ENCODE data around the gene SSNA1.

SSNA1 gene

DNA sequence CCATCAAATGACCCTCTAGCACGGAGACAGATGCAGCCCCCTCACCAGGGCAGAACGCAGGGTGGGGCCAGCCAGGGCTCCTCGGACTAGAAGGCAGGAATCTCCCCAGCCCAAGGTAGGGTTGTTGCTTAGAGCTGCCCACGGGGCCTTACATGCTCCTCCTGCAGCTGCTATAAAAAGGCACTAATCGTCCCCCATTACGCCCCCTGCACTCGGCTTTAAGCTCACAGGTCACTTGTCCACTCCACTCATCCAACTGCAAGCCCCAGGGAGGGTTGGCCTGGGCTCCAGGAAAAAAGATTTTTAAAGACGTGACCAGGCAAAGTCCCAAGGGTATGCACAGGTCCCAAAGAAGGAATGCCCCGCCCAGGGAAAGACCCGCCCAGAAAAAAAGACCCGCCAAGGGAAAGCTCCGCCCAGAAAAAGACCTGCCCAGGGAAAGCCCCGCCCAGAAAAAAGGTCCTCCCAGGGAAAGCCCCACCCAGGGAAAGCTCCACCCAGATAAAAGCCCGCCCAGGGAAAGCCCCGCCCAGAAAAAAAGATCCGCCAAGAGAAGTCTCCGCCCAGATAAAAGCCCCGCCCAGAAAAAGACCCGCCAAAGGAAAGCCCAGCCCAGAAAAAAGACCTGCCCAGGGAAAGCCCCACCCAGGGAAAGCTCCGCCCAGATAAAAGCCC is 38.4 kb upstream of the SSNA1 start:
- WGBS, 2 donors (ENCODE audit: extremely low coverage in 2 of 2, insufficient read length in 2 of 2, insufficient replicate concordance in 1 of 2) = no CpG with 5 or more reads among the region's 20 CpGs
- Histone ChIP-seq H3K4me2 (ENCODE audit: insufficient read depth, low read length, poor library complexity, severe bottlenecking) (no peak overlapping the region), H3K23ac (ENCODE audit: low read depth, low read length, poor library complexity) (peak overlapping the region; percentile 80), H2AK5ac (ENCODE audit: low read depth, low read length) (no peak overlapping the region), H3K18ac (ENCODE audit: low read length) (no peak overlapping the region), H2BK15ac (ENCODE audit: low read length) (no peak overlapping the region), H4K91ac (ENCODE audit: low read depth, low read length, poor library complexity) (no peak overlapping the region), H3K27ac (replicated peaks; ENCODE audit: low read length) (no peak overlapping the region), H3K9me3 (replicated peaks in 1 of 2; ENCODE audit: control insufficient read depth in 2 of 2, insufficient read depth in 1 of 2, low read depth in 1 of 2, low read length in 2 of 2) (peaks cover 0 to 12% of the 10 kb centered on the region in 2 donors), H3K4me1 (ENCODE audit: control insufficient read depth in 2 of 2, insufficient read depth in 1 of 2, low read depth in 1 of 2, low read length in 2 of 2) (no peaks in the 10 kb centered on the region), H4K8ac (ENCODE audit: low read depth, low read length) (no peak overlapping the region), H3K27me3 (ENCODE audit: control insufficient read depth in 3 of 3, insufficient read depth in 3 of 3, low read depth in 1 of 3, low read length in 3 of 3) (peaks cover 0 to 45% (median 10%) of the 10 kb centered on the region in 3 experiments), H2BK120ac (ENCODE audit: low read depth, low read length) (no peak overlapping the region), H3K4me3 (ENCODE audit: low read length in 2 of 2) (no peak overlapping the region), H3K4ac (ENCODE audit: low read length) (no peak overlapping the region), H2BK5ac (ENCODE audit: low read length) (no peak overlapping the region), H3K9ac (ENCODE audit: low read depth, low read length, poor library complexity) (no peak overlapping the region), H3K14ac (ENCODE audit: low read length) (no peak overlapping the region), H2AFZ (ENCODE audit: low read length) (no peak overlapping the region), H2BK12ac (ENCODE audit: low read length) (no peak overlapping the region), H3K79me1 (ENCODE audit: low read depth, low read length) (peaks cover 2% of the 10 kb centered on the region), H3K36me3 (replicated peaks in 1 of 2; ENCODE audit: control insufficient read depth in 2 of 2, insufficient read depth in 2 of 2, low read length in 2 of 2) (peaks cover 0 to 2% of the 10 kb centered on the region in 2 donors)
- DNase-seq (ENCODE audit: low spot score) = no peak

- no CpG with 5 or more reads among the region's 34 CpGs for WGBS, 2 donors (ENCODE audit: extremely low coverage in 2 of 2, insufficient read length in 2 of 2, insufficient replicate concordance in 1 of 2)
- H3K27me3 ChIP-seq (ENCODE audit: control insufficient read depth in 3 of 3, insufficient read depth in 3 of 3, low read depth in 1 of 3, low read length in 3 of 3) = peaks cover 0 to 49% (median 15%) of the 10 kb centered on the region in 3 experiments
- H3K14ac ChIP-seq (ENCODE audit: low read length) = no peak overlapping the region
- DNase-seq (ENCODE audit: low spot score) = no peak
- no peak overlapping the region for H3K4me3 ChIP-seq (ENCODE audit: low read length in 2 of 2)
- H3K23ac ChIP-seq (ENCODE audit: low read depth, low read length, poor library complexity) = no peak overlapping the region
- no peak overlapping the region for H2BK5ac ChIP-seq (ENCODE audit: low read length)
- peaks cover 2% of the 10 kb centered on the region for H3K79me1 ChIP-seq (ENCODE audit: low read depth, low read length)
- no peak overlapping the region for H3K18ac ChIP-seq (ENCODE audit: low read length)
- no peak overlapping the region for H2AFZ ChIP-seq (ENCODE audit: low read length)
- peaks cover 0 to 2% of the 10 kb centered on the region in 2 donors for H3K36me3 ChIP-seq (replicated peaks in 1 of 2; ENCODE audit: control insufficient read depth in 2 of 2, insufficient read depth in 2 of 2, low read length in 2 of 2)
- no peak overlapping the region for H2BK15ac ChIP-seq (ENCODE audit: low read length)
- no peak overlapping the region for H3K4ac ChIP-seq (ENCODE audit: low read length)
- H3K9me3 ChIP-seq (replicated peaks in 1 of 2; ENCODE audit: control insufficient read depth in 2 of 2, insufficient read depth in 1 of 2, low read depth in 1 of 2, low read length in 2 of 2) = peaks cover 0 to 12% of the 10 kb centered on the region in 2 donors
- no peak overlapping the region for H4K8ac ChIP-seq (ENCODE audit: low read depth, low read length)
- H3K4me1 ChIP-seq (ENCODE audit: control insufficient read depth in 2 of 2, insufficient read depth in 1 of 2, low read depth in 1 of 2, low read length in 2 of 2) = no peaks in the 10 kb centered on the region
- no peak overlapping the region for H3K27ac ChIP-seq (replicated peaks; ENCODE audit: low read length)
- H2AK5ac ChIP-seq (ENCODE audit: low read depth, low read length) = no peak overlapping the region
- no peak overlapping the region for H2BK12ac ChIP-seq (ENCODE audit: low read length)
- H4K91ac ChIP-seq (ENCODE audit: low read depth, low read length, poor library complexity) = no peak overlapping the region
- no peak overlapping the region for H3K4me2 ChIP-seq (ENCODE audit: insufficient read depth, low read length, poor library complexity, severe bottlenecking)
- H3K9ac ChIP-seq (ENCODE audit: low read depth, low read length, poor library complexity) = no peak overlapping the region
- no peak overlapping the region for H2BK120ac ChIP-seq (ENCODE audit: low read depth, low read length)
These were observed 37.6 kb upstream of the SSNA1 start for GRCh38 chr9:137150617-137151457.

GRCh38 chr9:137152844-137153405 is 35.6 kb upstream of the SSNA1 start:
- Histone ChIP-seq H2AFZ (ENCODE audit: low read length) (no peak overlapping the region), H3K27me3 (ENCODE audit: control insufficient read depth in 3 of 3, insufficient read depth in 3 of 3, low read depth in 1 of 3, low read length in 3 of 3) (peaks cover 13 to 53% (median 31%) of the 10 kb centered on the region in 3 experiments)
- WGBS, 2 donors (ENCODE audit: extremely low coverage in 2 of 2, insufficient read length in 2 of 2, insufficient replicate concordance in 1 of 2) = no CpG with 5 or more reads among the region's 7 CpGs

More at GRCh38 chr9:137152844-137153405, 35.6 kb upstream of the SSNA1 start:
- no peak overlapping the region for H2BK120ac ChIP-seq (ENCODE audit: low read depth, low read length)
- H3K14ac ChIP-seq (ENCODE audit: low read length) = no peak overlapping the region
- no peak overlapping the region for H2AK5ac ChIP-seq (ENCODE audit: low read depth, low read length)
- H4K91ac ChIP-seq (ENCODE audit: low read depth, low read length, poor library complexity) = no peak overlapping the region
- peaks cover 0 to 6% of the 10 kb centered on the region in 2 donors for H3K4me1 ChIP-seq (ENCODE audit: control insufficient read depth in 2 of 2, insufficient read depth in 1 of 2, low read depth in 1 of 2, low read length in 2 of 2)
- no peak overlapping the region for H3K4ac ChIP-seq (ENCODE audit: low read length)
- peaks cover 0 to 2% of the 10 kb centered on the region in 2 donors for H3K36me3 ChIP-seq (replicated peaks in 1 of 2; ENCODE audit: control insufficient read depth in 2 of 2, insufficient read depth in 2 of 2, low read length in 2 of 2)
- peak overlapping the region in 1 of 2 donors; percentile 54 for H3K4me3 ChIP-seq (ENCODE audit: low read length in 2 of 2)
- no peak overlapping the region for H3K4me2 ChIP-seq (ENCODE audit: insufficient read depth, low read length, poor library complexity, severe bottlenecking)
- H3K9ac ChIP-seq (ENCODE audit: low read depth, low read length, poor library complexity) = peak overlapping the region; percentile 14
- H2BK5ac ChIP-seq (ENCODE audit: low read length) = no peak overlapping the region
- H3K27ac ChIP-seq (replicated peaks; ENCODE audit: low read length) = no peak overlapping the region
- no peak overlapping the region for H3K18ac ChIP-seq (ENCODE audit: low read length)
- H3K23ac ChIP-seq (ENCODE audit: low read depth, low read length, poor library complexity) = peak overlapping the region; percentile 5
- no peak for DNase-seq (ENCODE audit: low spot score)
- peak overlapping the region; percentile 73 for H4K8ac ChIP-seq (ENCODE audit: low read depth, low read length)
- H2BK12ac ChIP-seq (ENCODE audit: low read length) = no peak overlapping the region
- H3K9me3 ChIP-seq (replicated peaks in 1 of 2; ENCODE audit: control insufficient read depth in 2 of 2, insufficient read depth in 1 of 2, low read depth in 1 of 2, low read length in 2 of 2) = peaks cover 0 to 18% of the 10 kb centered on the region in 2 donors
- peaks cover 3% of the 10 kb centered on the region for H3K79me1 ChIP-seq (ENCODE audit: low read depth, low read length)
- no peak overlapping the region for H2BK15ac ChIP-seq (ENCODE audit: low read length)
